HepG2 (cell line): ENCODE results near the gene SPRED2. TPM values are rescaled to one million over a fixed set of nuclear protein-coding genes. Genes with fewer than 3 reads are reported as not detected.

ENCODE experiments used
- ATAC-seq: fragments of 200-7000 bp; cut with Tn5 transposase; 3 replicates; pipeline ENCODE4 v1.9.1; 2020; ENCODE audit warnings: mild to moderate bottlenecking, moderate library complexity
- BruUV-seq: library from RNA; stranded (reverse); fragments of 400-500 nt; replicated peaks from 2 replicates; lab custom pipeline; 2021; lab: Mats Ljungman, UMichigan
- CTCF ChIA-PET: fragments of 300-600 bp; formaldehyde crosslinking; extraction: SDS; loops from one replicate; lab custom pipeline; 2021; ENCODE audit warnings: low total read pairs, inconsistent platforms, low intra/inter-chr PET ratio; lab: Yijun Ruan, JAX
- POLR2A ChIA-PET: fragments of 350-600 bp; sonication (Branson Sonifier 250); formaldehyde crosslinking; loops from one replicate; lab custom pipeline; 2020; ENCODE audit warnings: antibody characterized with exemption, inconsistent platforms; lab: Yijun Ruan, JAX
- DNase-seq: peaks from one replicate; pipeline ENCODE4 v3.0.0-alpha.2; 2015; ENCODE audit warnings: low spot score
- FAIRE-seq: peaks from 3 replicates; lab custom pipeline; 2011; peaks lifted over from hg19 to GRCh38; lab: Jason Lieb, UNC
- H2AFZ ChIP-seq: one replicate; pipeline ENCODE4 v1.6.1; 2011; ENCODE audit warnings: low read length, inconsistent platforms
- H3K27ac ChIP-seq: fragments of 300-600 bp; 3 replicates; pipeline ENCODE4 v1.8.0; 2011; ENCODE audit warnings: mixed run types, mild to moderate bottlenecking, mixed read lengths, low read length, inconsistent platforms; ENCODE audit not compliant: insufficient read depth; ENCODE audit errors: extremely low read length
- H3K27me3 ChIP-seq, 2 experiments: fragments of 200-600 bp in 1 of 2; 2 replicates in 1 of 2; 3 replicates in 1 of 2; pipeline versions ENCODE4 v1.6.0 to v1.8.0; 2011; ENCODE audit warnings: low read length in 2 of 2, mild to moderate bottlenecking in 2 of 2, moderate library complexity in 2 of 2, inconsistent platforms in 1 of 2; ENCODE audit not compliant: insufficient read depth in 2 of 2, control insufficient read depth in 1 of 2
- H3K36me3 ChIP-seq, 2 experiments: fragments of 200-600 bp in 1 of 2; replicated peaks in 1 of 2; 2 replicates in 1 of 2; 3 replicates in 1 of 2; pipeline versions ENCODE4 v1.5.1 to v1.8.0; 2011; ENCODE audit warnings: low read length in 2 of 2, inconsistent platforms in 1 of 2; ENCODE audit not compliant: insufficient read depth in 2 of 2, control insufficient read depth in 1 of 2
- H3K4me1 ChIP-seq: 2 replicates; pipeline ENCODE4 v1.5.1; 2012; ENCODE audit warnings: low read length, inconsistent platforms; ENCODE audit not compliant: insufficient read depth
- H3K4me2 ChIP-seq: 2 replicates; pipeline ENCODE4 v1.6.0; 2011; ENCODE audit warnings: low read depth, low read length, inconsistent platforms
- H3K4me3 ChIP-seq, 3 experiments: fragments of 200-600 bp in 1 of 3; sonication (generic), shearing (Covaris generic) in 1 of 3; replicated peaks in 1 of 3; 2 replicates each; pipeline ENCODE4 v1.5.1; 2011 to 2016; ENCODE audit warnings: low read length in 3 of 3, inconsistent platforms in 2 of 3, low read depth in 2 of 3, mild to moderate bottlenecking in 2 of 3, control low read depth in 1 of 3, mixed read lengths in 1 of 3; ENCODE audit not compliant: insufficient read depth in 1 of 3
- H3K79me2 ChIP-seq: one replicate; pipeline ENCODE4 v1.6.1; 2011; ENCODE audit warnings: low read length, inconsistent platforms; ENCODE audit not compliant: insufficient read depth
- H3K9ac ChIP-seq: 2 replicates; pipeline ENCODE4 v1.6.0; 2011; ENCODE audit warnings: mild to moderate bottlenecking, low read depth, low read length, inconsistent platforms; ENCODE audit not compliant: insufficient read depth
- H3K9me3 ChIP-seq: 2 replicates; pipeline ENCODE4 v1.5.1; 2012; ENCODE audit warnings: mild to moderate bottlenecking, low read length
- H4K20me1 ChIP-seq: 2 replicates; pipeline ENCODE4 v1.6.0; 2011; ENCODE audit warnings: inconsistent platforms, mild to moderate bottlenecking, low read length, moderate library complexity; ENCODE audit not compliant: insufficient read depth
- BRF2 ChIP-seq: sonication (generic); formaldehyde crosslinking; IDR thresholded peaks from 2 replicates; pipeline ENCODE4 v1.8.1; 2022; ENCODE audit warnings: mild to moderate bottlenecking, missing genetic modification reagents
- RBM22 ChIP-seq: fragments of 200-400 bp; formaldehyde crosslinking; optimal IDR thresholded peaks from 2 replicates; pipeline ENCODE3; 2017; ENCODE audit warnings: mild to moderate bottlenecking, low read length, moderate library complexity
- ZNF329 ChIP-seq: sonication (generic); formaldehyde crosslinking; IDR thresholded peaks from 2 replicates; pipeline ENCODE4 v1.9.0; 2021; ENCODE audit warnings: low read depth, mild to moderate bottlenecking, missing genetic modification reagents
- ZNF350 ChIP-seq: sonication (generic); formaldehyde crosslinking; IDR thresholded peaks from 2 replicates; pipeline ENCODE4 v1.4.0; 2020; ENCODE audit warnings: mild to moderate bottlenecking, low read depth, missing genetic modification reagents, borderline replicate concordance
- ZNF446 ChIP-seq: sonication (generic); formaldehyde crosslinking; IDR thresholded peaks from 2 replicates; pipeline ENCODE4 v1.5.0; 2020; ENCODE audit warnings: mild to moderate bottlenecking, missing genetic modification reagents
- WGBS: methylation state at CpG from one replicate; pipeline ENCODE4 v1.1.6; 2017; ENCODE audit warnings: low lambda C conversion rate; 5-methylcytosine and 5-hydroxymethylcytosine counted together
- in situ Hi-C: cut with HindIII; loops from 2 replicates; pipeline ENCODE4 v1.10.0; 2017; ENCODE audit warnings: low pct_unique_long_range_greater_than_20kb; ENCODE audit not compliant: extremely low pct_ligation_motif_present
- intact Hi-C: fragments of 100-400 bp; cut with micrococcal nuclease; formaldehyde crosslinking; loops from one replicate; pipeline ENCODE4 v1.10.0; 2022; ENCODE audit not compliant: unreplicated experiment
- polyA plus RNA-seq, 8 experiments: library from polyadenylated mRNA; depleted of rRNA in 3 of 8; stranded (reverse) in 7 of 8; unstranded in 1 of 8; fragments of >200 nt; fragmentation: Illumina TruSeq in 4 of 8; extraction: Trizol in 4 of 8; gene quantifications; 2 replicates each; pipeline versions ENCODE4 v1.2.1 to v1.2.3, GENCODE V29; 2011 to 2016; ENCODE audit warnings: low read depth in 4 of 8, missing spikeins in 1 of 8, mixed read lengths in 1 of 8; ENCODE audit not compliant: insufficient read depth in 1 of 8
- total RNA-seq, 5 experiments: library from RNA; depleted of rRNA; stranded (reverse); fragments of >200 nt; fragmentation: Illumina TruSeq; extraction: Trizol; gene quantifications; 2 replicates each; pipeline ENCODE4 v1.2.3, GENCODE V29; 2016; ENCODE audit warnings: low read depth in 1 of 5
- TF ChIP-seq, protein P1 (sequence below): sonication (generic); formaldehyde crosslinking; IDR thresholded peaks from 2 replicates; pipeline ENCODE4 v1.5.0; 2020; ENCODE audit warnings: mild to moderate bottlenecking, missing genetic modification reagents, borderline replicate concordance

Gene SPRED2
- total and polyA plus RNA-seq, 2 of the 13 experiments (the other 11 are each of a cell fraction or from before 2014, with no cell fraction given): 13.0 to 37.0 TPM

DNA sequence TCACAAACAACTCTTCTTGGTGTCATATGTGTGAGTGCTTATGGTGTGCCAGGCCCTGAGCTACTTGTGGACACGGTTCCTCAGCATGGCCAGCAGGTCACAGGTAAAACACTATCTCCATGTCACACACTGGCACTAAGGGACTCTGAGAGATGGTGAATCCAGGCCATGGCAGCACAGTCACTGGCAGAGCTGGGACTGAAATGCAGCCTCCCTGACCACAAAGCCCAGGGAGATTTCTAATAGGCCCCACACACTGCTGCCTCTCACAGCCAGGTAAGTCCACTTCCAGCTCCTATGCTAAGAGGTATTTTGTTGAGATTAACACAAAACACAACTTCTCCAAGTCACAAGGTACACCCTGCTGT, 112.7 kb downstream of the SPRED2 start (continued):
- TF ChIP-seq, protein P1, sequence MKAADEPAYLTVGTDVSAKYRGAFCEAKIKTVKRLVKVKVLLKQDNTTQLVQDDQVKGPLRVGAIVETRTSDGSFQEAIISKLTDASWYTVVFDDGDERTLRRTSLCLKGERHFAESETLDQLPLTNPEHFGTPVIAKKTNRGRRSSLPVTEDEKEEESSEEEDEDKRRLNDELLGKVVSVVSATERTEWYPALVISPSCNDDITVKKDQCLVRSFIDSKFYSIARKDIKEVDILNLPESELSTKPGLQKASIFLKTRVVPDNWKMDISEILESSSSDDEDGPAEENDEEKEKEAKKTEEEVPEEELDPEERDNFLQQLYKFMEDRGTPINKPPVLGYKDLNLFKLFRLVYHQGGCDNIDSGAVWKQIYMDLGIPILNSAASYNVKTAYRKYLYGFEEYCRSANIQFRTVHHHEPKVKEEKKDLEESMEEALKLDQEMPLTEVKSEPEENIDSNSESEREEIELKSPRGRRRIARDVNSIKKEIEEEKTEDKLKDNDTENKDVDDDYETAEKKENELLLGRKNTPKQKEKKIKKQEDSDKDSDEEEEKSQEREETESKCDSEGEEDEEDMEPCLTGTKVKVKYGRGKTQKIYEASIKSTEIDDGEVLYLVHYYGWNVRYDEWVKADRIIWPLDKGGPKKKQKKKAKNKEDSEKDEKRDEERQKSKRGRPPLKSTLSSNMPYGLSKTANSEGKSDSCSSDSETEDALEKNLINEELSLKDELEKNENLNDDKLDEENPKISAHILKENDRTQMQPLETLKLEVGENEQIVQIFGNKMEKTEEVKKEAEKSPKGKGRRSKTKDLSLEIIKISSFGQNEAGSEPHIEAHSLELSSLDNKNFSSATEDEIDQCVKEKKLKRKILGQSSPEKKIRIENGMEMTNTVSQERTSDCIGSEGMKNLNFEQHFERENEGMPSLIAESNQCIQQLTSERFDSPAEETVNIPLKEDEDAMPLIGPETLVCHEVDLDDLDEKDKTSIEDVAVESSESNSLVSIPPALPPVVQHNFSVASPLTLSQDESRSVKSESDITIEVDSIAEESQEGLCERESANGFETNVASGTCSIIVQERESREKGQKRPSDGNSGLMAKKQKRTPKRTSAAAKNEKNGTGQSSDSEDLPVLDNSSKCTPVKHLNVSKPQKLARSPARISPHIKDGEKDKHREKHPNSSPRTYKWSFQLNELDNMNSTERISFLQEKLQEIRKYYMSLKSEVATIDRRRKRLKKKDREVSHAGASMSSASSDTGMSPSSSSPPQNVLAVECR: no peak
- TF ChIP-seq ZNF446: no peak

DNA sequence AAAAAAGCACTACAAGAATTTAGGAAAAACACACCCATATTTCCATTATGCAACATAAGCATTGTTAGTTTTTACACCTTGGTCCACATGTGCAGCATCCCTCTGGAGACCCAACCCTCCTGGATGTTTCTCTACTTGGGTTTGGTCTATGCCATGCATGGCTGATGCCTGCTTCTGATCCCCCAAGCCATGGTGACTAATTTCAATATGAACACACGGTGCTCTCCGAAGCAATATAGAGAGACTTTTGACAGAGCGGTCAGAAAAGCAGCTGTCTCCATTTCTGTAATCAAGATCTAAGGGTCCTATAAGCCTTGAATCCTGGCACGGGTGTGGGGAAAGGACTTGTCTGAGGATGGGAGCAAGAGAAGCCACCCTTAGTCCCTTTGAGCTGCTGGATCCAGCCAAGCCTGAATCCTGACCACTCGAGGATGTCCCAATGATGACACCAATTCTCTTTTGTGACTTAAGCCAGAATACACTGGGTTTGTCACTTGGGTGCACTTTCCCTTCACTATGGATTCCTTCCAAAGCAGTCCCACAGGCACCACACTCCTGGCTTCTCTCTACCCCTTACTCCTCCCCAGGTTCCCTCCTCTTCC, 113.2 kb downstream of the SPRED2 start:
- TSS peak; percentile 5 for BruUV-seq
- H3K36me3 ChIP-seq: peaks cover 28 to 71% of the 10 kb centered on the region in 2 experiments
- TF ChIP-seq ZNF329 (CRISPR knock-in tag) (peak; percentile 99), RBM22 (peak; percentile 46), BRF2 (no peak), ZNF350 (peak; percentile 17; the same call in 1 of the 2 replicates)
- TF ChIP-seq, all 625 proteins: peak for 3
- Histone ChIP-seq H3K4me1 (peaks cover 19% of the 10 kb centered on the region), H2AFZ (no peak overlapping the region), H3K4me3 (no peak overlapping the region), H3K79me2 (peaks cover 2% of the 10 kb centered on the region), H3K27ac (no peak overlapping the region), H3K27me3 (no peaks in the 10 kb centered on the region), H3K9me3 (no peaks in the 10 kb centered on the region), H3K4me2 (no peak overlapping the region), H3K9ac (no peak overlapping the region), H4K20me1 (peaks cover under 1% of the 10 kb centered on the region; the same call in 1 of the 2 replicates)
- whole genome bisulfite sequencing: 81% methylated on average over 5 of the region's 5 CpGs
- FAIRE-seq (no peak), DNase-seq (no peak), ATAC-seq (no peak)
- in situ Hi-C loops: no loop called here
- POLR2A ChIA-PET: no interaction called here
- CTCF ChIA-PET: no interaction called here
- intact Hi-C loops: no loop called here
